HG02642 (cell line): ENCODE measurements around the gene PYGM.

ENCODE experiments used
- ATAC-seq: cut with Tn5 transposase; IDR thresholded peaks from one replicate; pipeline ENCODE4 v1.9.1; 2021; ENCODE audit warnings: mild to moderate bottlenecking; ENCODE audit not compliant: unreplicated experiment, poor library complexity

Gene PYGM

GRCh38 chr11:64792482-64792881 is 32.7 kb upstream of the PYGM start:
- no peak for ATAC-seq

- no peak for ATAC-seq
Observed at GRCh38 chr11:64791781-64792291, 32.1 kb upstream of the PYGM start.

- no peak for ATAC-seq
Observed at GRCh38 chr11:64790205-64791095, 30.7 kb upstream of the PYGM start.

- ATAC-seq = no peak
Observed at GRCh38 chr11:64789331-64790204, 29.8 kb upstream of the PYGM start.

GRCh38 chr11:64788321-64789215 is 28.8 kb upstream of the PYGM start:
- ATAC-seq = no peak

- no peak for ATAC-seq
Observed at GRCh38 chr11:64787526-64788320, 27.9 kb upstream of the PYGM start.

- no peak for ATAC-seq
Observed at GRCh38 chr11:64786308-64786707, 26.5 kb upstream of the PYGM start.

GRCh38 chr11:64784813-64785581 is 25.2 kb upstream of the PYGM start:
- ATAC-seq = no peak

GRCh38 chr11:64778473-64779298 is 18.9 kb upstream of the PYGM start, which contains the start of gene SF1:
TSS of gene SF1 (minus strand) at chr11:64778542. CDS start at chr11:64778392, 150 bp downstream.
- ATAC-seq = peak; percentile 81

GRCh38 chr11:64778223-64778472 is 18.4 kb upstream of the PYGM start:
- peak; percentile 20 for ATAC-seq

GRCh38 chr11:64777449-64778222 is 17.9 kb upstream of the PYGM start:
- peak; percentile 35 for ATAC-seq

- no peak for ATAC-seq
Observed at GRCh38 chr11:64776875-64777274, 17.1 kb upstream of the PYGM start.

- no peak for ATAC-seq
Observed at GRCh38 chr11:64776425-64776824, 16.7 kb upstream of the PYGM start.

GRCh38 chr11:64774144-64774543 is 14.4 kb upstream of the PYGM start:
- ATAC-seq = no peak

- ATAC-seq = no peak
Observed at GRCh38 chr11:64772303-64773018, 12.7 kb upstream of the PYGM start.

- ATAC-seq = peak; percentile 51
Observed at GRCh38 chr11:64771861-64772260, 12.1 kb upstream of the PYGM start.
